HG02588 (cell line): ENCODE data around the gene RAC2.

ENCODE experiments used
- ATAC-seq: cut with Tn5 transposase; IDR thresholded peaks from one replicate; pipeline ENCODE4 v1.9.1; 2021; ENCODE audit warnings: mild to moderate bottlenecking, moderate library complexity; ENCODE audit not compliant: unreplicated experiment

RAC2 gene

DNA sequence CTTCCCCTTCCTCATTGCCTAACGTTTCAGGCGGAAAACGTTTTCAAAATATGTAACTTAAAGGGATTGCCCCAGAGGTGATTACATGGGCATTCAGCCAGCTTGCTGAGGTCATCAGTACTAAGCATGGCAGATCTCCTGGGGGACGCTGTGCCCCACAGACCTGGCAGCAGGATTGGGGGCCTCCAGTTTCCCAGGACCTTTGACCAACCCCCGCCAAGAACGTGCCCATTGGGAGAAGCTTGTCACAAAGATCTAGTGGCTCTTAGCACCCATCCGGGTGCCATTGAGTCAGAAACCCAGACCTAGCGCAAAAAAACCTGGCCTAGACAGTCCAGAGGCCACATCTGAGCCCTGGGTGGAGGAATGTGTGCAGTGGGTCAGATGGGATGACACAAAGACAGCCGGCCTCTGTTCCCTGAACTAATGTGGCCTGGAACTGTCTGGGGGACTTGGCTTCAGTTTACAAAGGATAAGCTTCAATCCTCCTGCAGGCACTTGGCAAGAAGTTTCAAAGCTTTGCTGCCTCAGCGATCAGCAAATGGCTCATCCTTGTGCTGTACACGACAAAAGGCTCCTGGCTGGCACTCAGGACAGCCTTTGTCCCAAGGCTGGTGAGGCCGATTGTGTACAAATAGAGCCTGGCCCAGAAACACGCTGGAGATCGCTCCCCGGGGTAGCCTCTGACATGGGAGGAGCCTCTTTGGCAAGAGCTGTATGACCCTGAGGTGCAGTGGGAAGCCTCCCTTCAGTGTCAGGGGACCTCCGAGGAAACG, 65.5 kb downstream of the RAC2 start:
- no peak for ATAC-seq

DNA sequence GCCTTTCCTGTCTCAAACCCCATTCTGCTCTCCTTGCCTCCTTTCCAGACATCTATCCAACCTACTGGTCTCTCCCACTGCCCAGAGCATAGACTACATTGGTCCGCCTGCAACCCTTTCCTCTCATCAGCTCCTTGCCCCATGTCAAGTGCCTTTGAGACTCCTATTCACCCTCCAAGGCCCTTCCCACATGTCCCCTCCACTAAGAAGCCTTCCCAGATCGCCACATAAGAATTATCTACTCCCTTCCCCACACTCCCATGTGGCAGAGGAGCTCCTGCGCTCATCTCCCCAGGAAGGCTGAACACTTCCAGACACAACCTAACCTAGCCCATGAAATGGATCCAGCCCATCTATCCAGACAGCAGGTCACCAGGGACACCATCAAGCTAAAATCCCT, 66.3 kb downstream of the RAC2 start:
- no peak for ATAC-seq

DNA sequence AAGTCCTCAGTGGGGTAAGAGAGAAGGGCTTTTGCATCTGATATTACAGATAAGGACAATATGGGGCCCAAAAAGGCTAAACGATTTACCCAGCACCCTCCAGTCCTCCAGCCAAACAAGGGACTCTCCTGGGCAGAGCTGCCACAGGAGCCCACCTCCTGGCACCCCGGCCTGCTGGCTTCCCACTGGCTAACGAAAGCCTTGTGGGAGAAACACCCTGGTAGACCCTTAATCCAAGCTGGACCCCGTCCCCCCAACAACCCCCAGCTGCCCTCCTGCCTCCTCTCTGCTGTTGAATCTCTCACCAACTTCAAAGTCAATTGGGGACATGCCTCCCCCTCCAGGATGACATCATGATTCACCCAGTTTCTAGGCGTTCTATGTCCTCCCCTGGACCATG, 66.8 kb downstream of the RAC2 start:
- no peak for ATAC-seq

DNA sequence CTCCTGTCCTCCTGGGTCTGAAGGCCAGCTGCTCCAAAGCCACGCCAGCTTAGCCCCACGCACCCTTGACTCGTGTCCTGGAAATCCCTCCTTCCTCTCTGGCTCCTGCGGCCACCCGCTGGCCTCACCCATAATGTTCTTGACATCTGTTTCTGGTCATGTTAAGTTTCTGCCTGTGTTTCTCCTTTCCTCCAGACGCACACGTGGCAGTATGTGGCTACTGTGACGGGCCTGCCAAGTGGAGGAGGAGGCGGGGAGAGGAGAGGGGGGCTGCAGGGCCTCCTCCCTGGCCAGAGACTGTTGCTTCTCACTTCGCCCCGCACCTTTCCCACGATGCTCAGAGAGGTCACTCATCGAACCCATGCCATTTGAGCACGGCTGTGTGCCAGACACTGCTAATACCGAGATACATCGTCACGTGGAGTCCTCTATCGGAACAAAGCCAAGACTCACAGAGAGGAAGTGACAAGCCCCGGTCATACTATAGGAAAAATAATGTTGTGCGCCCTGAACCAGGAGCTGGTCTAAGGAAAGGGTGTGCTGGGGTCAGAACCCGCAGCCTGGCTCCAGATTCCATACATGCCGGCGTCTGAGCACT, 67.5 kb downstream of the RAC2 start:
- no peak for ATAC-seq

DNA sequence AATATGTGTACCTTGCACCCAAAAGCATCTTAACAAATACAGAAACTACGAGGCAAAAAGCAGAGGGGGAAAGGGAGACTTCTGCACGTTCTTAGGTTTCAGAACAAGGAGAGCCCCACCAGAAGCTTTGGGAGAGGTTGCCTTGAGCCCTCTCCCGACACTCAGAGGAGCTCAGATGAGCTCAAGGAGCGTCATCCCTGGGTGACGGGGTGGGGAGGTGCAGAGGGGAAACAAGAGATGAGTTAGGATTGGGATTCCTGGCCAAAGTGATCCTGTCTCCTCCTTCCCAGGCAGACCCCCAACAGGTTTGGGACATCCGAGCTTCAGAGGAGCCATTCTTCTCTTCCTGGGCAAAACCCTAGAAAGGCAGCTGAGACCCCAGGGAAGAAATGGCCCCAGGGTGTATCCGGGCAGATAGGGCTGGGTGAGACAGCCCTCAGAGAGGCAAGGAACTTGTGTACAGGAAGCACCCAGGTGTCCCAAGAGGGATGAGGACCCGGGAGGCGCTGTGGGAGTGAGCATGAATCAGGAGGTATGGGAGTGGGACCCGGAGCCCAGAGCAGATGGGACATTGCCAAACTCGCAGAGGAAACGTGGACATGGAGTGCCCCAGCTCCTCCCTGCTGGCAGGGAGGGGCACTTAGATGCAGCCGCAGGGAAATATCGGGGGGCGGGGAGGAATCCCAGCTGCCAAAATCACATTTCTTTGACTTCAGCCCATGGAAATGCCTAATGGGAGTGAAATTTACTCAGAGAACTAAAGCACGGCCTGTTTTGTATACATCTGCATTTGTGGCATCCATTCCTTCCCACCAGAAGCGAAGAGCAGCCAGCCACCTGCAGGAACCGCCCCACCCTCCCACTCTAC, 68.4 kb downstream of the RAC2 start:
- no peak for ATAC-seq
